HG03064 (cell line): ENCODE measurements around the gene ARHGAP15.

Source experiments
- ATAC-seq: cut with Tn5 transposase; IDR thresholded peaks from one replicate; pipeline ENCODE4 v1.9.1; 2021; ENCODE audit warnings: low read depth; ENCODE audit not compliant: unreplicated experiment

ARHGAP15 gene

GRCh38 chr2:143163499-143163898, 34.3 kb downstream of the ARHGAP15 start:
- ATAC-seq, result no peak

DNA sequence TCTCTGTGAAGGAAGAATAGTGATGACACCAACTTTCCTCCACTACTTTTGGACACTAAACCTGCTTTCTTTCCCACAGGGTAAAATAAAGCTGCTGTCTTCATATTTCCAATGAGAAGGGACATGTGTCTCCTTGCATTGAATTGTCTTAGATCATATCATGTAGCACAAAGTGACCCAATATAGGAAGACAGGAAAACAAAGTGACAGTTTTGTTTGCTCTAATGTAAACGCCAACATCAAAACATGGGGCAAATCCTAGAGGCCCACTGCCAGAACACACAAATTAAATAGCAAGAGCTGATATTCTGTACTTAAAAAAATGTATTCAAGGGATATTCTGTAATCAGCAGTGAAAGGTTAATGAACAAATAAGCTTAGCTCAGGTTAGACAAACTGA, 36.1 kb downstream of the ARHGAP15 start:
- no peak for ATAC-seq

DNA sequence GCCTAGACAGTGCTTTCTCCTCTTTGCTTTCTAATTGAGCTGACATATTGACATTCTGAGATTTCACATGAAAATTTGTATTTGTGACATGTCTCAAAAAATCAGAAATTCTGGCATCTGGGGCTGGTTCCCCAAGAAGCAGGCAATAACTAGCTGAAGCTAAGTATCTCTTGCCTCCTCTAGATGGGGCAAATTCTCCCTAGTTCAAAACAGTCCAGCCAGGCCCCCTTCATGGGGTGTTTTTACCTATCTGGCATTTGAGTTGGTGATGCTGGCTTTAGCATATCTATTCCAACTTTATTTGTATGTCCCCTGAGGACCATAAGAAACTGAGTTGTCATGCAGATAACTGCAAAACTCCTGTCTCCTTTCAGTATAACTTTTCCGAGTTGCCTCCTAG, 39.9 kb downstream of the ARHGAP15 start:
- no peak for ATAC-seq

DNA sequence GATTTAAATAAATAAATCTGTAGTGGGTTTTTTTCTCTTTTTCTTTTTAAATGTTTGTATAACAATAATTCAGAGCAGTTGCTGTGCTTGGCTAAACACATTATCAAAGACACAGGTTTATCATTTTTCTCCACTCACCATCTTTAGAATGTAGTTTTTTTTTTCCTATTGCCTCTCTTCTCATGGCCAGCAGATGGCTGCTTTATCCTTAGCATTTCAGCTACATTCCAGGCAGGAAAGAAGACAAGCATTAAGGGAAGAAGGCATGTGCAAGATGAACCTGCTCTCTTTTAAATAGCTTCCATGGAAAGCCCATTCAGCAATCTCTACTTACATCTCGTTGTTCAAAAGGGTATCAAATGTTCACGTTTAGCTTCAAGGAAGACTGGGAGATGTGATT, 42.6 kb downstream of the ARHGAP15 start:
- ATAC-seq, result no peak

DNA sequence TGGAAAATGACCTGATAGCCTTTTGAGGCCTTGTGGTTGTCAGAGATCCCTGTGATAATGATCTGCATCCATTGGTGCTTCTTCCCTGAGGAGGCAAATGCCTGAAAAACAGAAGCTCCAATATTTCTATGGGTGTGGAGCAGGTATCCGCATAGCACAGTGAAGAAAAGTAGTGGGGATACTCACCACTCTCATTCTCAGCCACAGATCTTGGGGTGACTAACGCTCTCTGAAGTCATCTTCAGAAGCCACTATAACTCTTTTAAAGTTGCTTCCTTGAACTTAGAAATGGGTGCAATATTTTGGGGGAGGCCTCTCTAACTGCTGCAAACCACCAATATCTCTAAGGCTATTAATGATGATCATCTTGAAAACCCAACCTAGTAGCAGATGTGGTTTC, 46.2 kb downstream of the ARHGAP15 start:
- ATAC-seq, result no peak

GRCh38 chr2:143176606-143177005, 47.4 kb downstream of the ARHGAP15 start:
- ATAC-seq, result no peak

- peak; percentile 95 for ATAC-seq
Observed at GRCh38 chr2:143177096-143177786, 48.0 kb downstream of the ARHGAP15 start.

DNA sequence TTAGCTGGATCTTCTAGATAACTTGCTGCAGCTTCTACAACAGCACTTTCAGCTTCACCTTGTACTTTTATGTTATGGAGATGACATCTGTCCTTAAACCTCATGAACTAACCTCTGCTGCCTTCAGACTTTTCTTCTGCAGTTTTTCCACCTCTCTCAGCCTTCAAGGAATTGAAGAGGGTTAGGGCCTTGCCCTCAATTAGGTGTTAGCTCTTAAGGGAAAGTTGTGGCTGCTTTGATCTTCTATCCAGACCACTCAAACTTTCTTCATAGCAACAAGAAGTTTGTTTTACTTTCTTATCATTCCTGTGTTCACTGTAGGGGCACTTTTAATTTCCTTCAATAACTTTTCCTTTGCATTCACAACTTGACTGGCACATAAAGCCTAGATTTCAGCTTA, 52.3 kb downstream of the ARHGAP15 start:
- no peak for ATAC-seq

GRCh38 chr2:143182649-143183048, 53.4 kb downstream of the ARHGAP15 start:
- no peak for ATAC-seq

GRCh38 chr2:143183804-143184463, 54.7 kb downstream of the ARHGAP15 start:
- ATAC-seq, result peak; percentile 57

GRCh38 chr2:143186876-143187275, 57.7 kb downstream of the ARHGAP15 start:
- no peak for ATAC-seq

GRCh38 chr2:143190431-143190830, 61.2 kb downstream of the ARHGAP15 start:
- ATAC-seq, result no peak

DNA sequence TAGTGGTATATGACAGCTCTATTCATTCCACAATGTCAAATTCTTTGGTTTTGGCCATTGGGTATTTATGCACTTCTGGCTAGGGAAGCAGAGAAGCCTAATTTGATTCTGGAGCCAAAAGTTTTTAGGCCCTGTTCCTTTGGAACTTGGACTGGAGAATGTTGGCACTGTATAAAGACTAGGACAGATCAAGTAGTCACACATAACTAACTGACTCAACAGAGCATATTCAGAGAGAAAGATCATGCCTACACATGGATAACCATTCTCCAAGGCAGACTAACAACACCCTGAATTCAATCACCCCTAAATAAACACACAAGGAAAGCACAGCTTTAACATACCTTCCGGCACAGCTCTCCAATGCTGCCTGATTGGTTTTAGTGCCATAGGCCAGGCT, 62.9 kb downstream of the ARHGAP15 start:
- no peak for ATAC-seq

- no peak for ATAC-seq
Observed at GRCh38 chr2:143192716-143193115, 63.5 kb downstream of the ARHGAP15 start.

- no peak for ATAC-seq
Observed at GRCh38 chr2:143193121-143193520, 63.9 kb downstream of the ARHGAP15 start.

DNA sequence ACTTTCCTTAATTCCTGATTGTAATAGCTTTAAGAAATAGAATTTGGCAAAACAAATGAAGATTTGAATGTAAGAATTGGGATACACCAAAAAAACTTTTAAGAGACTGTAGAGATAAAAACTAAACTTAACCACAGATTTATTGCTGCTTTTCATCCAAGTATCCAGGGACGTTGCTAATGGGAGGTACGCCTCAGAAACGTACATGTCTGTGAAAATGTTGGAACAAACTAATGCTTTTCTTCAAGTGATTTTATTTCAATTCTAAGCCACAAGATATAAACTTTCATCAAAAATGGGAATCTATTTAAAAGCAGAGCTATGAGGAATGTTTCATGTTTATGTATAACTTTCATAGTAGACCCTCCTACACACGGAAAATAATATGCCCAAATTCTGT, 66.3 kb downstream of the ARHGAP15 start:
- ATAC-seq, result no peak

- no peak for ATAC-seq
Observed at GRCh38 chr2:143204062-143204461, 74.8 kb downstream of the ARHGAP15 start.

DNA sequence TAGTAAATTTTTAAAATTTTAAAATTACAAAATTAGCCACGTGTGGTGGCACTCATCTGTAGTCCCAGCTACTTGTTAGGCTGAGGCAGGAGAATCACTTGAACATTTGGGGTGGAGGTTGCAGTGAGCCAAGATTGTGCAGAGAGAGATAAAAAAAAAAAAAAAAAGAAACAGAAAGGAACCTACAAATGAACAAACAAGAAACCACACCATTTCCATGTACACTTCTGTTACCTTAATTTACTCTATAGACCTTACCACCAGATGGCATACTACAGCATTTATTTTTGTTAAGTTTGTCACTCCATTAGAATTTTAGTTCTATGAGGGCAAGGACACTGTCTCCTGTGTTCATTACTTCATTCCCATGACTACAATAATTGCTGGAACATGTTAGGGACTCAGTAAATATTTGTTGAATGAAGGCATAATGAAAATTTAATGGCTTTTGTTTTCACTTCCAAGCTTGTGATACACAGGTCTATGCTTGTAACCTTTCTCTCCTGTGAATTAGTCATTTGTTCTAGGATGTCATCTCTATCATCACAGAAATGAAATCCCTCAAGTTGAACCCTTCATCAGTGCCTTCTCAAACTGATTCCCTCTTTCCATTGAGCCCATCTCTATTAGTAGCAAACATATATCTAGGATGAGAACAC, 76.0 kb downstream of the ARHGAP15 start:
- no peak for ATAC-seq

GRCh38 chr2:143209570-143210445, 80.6 kb downstream of the ARHGAP15 start:
- ATAC-seq, result no peak

DNA sequence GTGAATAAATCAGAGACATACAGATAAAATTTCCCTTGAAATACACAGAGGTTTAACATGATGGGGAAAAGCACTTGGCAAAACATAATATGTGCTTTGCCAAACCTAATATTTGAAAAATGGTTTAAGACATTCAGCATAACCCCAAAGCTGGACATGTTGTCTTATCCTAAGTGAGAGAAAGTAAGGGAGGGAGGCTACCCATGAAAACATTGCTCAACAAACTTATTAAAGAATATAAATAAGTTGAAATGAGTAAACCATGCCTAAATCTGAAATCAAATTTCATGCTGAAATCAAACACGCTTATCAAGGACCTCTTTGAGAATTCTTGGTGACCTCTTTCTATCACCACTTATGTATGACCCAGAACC, 81.2 kb downstream of the ARHGAP15 start:
- no peak for ATAC-seq

DNA sequence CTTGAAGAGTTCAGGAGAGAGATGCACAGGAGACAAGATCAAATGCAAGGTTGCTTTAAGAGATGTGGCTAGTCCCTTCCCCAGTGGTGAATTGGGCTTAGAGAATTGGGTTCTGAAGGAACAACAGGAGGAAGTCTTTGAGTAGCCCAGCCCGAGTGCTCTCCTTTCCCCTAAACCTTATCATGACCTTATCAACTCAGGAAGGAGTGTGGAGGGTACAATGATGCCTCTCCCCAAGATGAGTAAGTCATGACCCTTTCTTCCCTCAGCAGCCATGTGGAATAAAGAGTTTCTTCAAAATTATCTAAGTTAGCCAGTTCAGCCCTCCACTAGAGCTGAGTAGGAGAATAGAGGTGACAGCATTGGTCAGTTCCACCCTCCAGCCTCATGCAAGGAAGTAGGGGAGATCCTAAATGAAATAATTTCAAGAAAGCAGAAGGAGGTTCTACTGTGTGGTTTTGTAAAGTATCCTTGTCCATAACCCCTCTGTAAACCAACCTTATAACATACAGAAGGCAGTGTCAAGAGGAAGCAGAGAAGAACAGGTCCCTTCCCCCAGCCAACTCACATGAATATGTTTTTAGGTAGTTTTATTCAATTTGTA, 88.4 kb downstream of the ARHGAP15 start:
- ATAC-seq, result no peak
